GM23248 (cell line): ENCODE results near the gene FBXW11. TPM values are rescaled to one million over a fixed set of nuclear protein-coding genes. Genes with fewer than 3 reads are reported as not detected.
A peak's percentile ranks its signal among the peaks of the same experiment; 100 is the strongest.

Experiments
- DNase-seq: peaks from one replicate; pipeline ENCODE4 v3.0.0-alpha.2; 2015
- H2AFZ ChIP-seq: fragments of 200-600 bp; sonication (generic); 2 replicates; pipeline ENCODE4 v1.6.1; 2016; ENCODE audit warnings: antibody characterized with exemption
- H3F3A ChIP-seq: fragments of 200-600 bp; sonication (generic); 2 replicates; pipeline ENCODE4 v1.6.1; 2016; ENCODE audit warnings: mild to moderate bottlenecking, antibody characterized with exemption, mixed run types; ENCODE audit not compliant: insufficient read depth
- H3K27ac ChIP-seq: fragments of 200-600 bp; sonication (generic); 2 replicates; pipeline ENCODE4 v1.5.1; 2016; ENCODE audit warnings: mild to moderate bottlenecking
- H3K27me3 ChIP-seq: fragments of 200-600 bp; sonication (generic); replicated peaks from 2 replicates; pipeline ENCODE4 v1.6.1; 2016; ENCODE audit warnings: mild to moderate bottlenecking; ENCODE audit not compliant: insufficient read depth
- H3K36me3 ChIP-seq: fragments of 200-600 bp; sonication (generic); 2 replicates; pipeline ENCODE4 v1.6.1; 2016; ENCODE audit warnings: low read depth, mild to moderate bottlenecking
- H3K4me1 ChIP-seq: fragments of 200-600 bp; sonication (generic); 2 replicates; pipeline ENCODE4 v1.6.1; 2016; ENCODE audit warnings: mild to moderate bottlenecking; ENCODE audit not compliant: insufficient read depth
- H3K4me2 ChIP-seq: fragments of 200-600 bp; sonication (generic); one replicate; pipeline ENCODE4 v1.6.1; 2016; ENCODE audit warnings: mild to moderate bottlenecking; ENCODE audit not compliant: unreplicated experiment
- H3K4me3 ChIP-seq: fragments of 200-600 bp; sonication (generic); 2 replicates; pipeline ENCODE4 v1.5.1; 2016; ENCODE audit warnings: mild to moderate bottlenecking
- H3K79me2 ChIP-seq: fragments of 200-600 bp; sonication (generic); 2 replicates; pipeline ENCODE4 v1.6.1; 2016; ENCODE audit warnings: mild to moderate bottlenecking; ENCODE audit not compliant: insufficient read depth
- H3K9ac ChIP-seq: fragments of 200-600 bp; sonication (generic); 2 replicates; pipeline ENCODE4 v1.6.1; 2016; ENCODE audit warnings: mild to moderate bottlenecking
- H3K9me2 ChIP-seq: fragments of 200-600 bp; sonication (generic); 2 replicates; pipeline ENCODE4 v1.6.1; 2016; ENCODE audit warnings: mixed run types, mild to moderate bottlenecking, moderate library complexity; ENCODE audit not compliant: insufficient read depth
- H3K9me3 ChIP-seq: fragments of 200-600 bp; sonication (generic); one replicate; pipeline ENCODE4 v1.6.1; 2017; ENCODE audit warnings: low read depth
- H4K20me1 ChIP-seq: fragments of 200-600 bp; sonication (generic); 2 replicates; pipeline ENCODE4 v1.6.0; 2016; ENCODE audit not compliant: insufficient read depth
- EZH2 ChIP-seq: fragments of 200-600 bp; sonication (generic); IDR thresholded peaks from 2 replicates; pipeline ENCODE4 v1.6.1; 2018; ENCODE audit warnings: antibody characterized with exemption, mild to moderate bottlenecking; ENCODE audit not compliant: insufficient read depth, poor library complexity, severe bottlenecking
- EZH2phosphoT487 ChIP-seq: fragments of 200-600 bp; sonication (generic); IDR thresholded peaks from 2 replicates; pipeline ENCODE4 v1.6.1; 2018; ENCODE audit warnings: antibody characterized with exemption, moderate library complexity, mild to moderate bottlenecking, low read depth; ENCODE audit not compliant: insufficient read depth
- WGBS, 2 experiments: methylation state at CpG; one replicate each; pipeline ENCODE4 v1.1.6; 2015 to 2017; ENCODE audit warnings: low lambda C conversion rate in 2 of 2, low coverage in 1 of 2; ENCODE audit errors: missing lambda C conversion rate in 2 of 2; 5-methylcytosine and 5-hydroxymethylcytosine counted together
- in situ Hi-C: fragments of 300-500 bp; cut with MboI; formaldehyde crosslinking; loops from 2 replicates; pipeline ENCODE4 v1.15.0; 2020
- polyA plus RNA-seq: library from polyadenylated mRNA; unstranded; fragments of >200 nt; fragmentation: Nextera tagmentation; extraction: Ambion mirVana; gene quantifications from 2 replicates; pipeline ENCODE4 v1.2.1, GENCODE V29; 2016
- total RNA-seq: library from RNA; depleted of rRNA; stranded (reverse); fragments of >200 nt; shearing (Covaris generic); gene quantifications from 2 replicates; pipeline ENCODE4 v1.2.3, GENCODE V29; 2014

FBXW11 gene
- total and polyA plus RNA-seq, 2 experiments from 2014 or later: 30.6 to 78.0 TPM

DNA sequence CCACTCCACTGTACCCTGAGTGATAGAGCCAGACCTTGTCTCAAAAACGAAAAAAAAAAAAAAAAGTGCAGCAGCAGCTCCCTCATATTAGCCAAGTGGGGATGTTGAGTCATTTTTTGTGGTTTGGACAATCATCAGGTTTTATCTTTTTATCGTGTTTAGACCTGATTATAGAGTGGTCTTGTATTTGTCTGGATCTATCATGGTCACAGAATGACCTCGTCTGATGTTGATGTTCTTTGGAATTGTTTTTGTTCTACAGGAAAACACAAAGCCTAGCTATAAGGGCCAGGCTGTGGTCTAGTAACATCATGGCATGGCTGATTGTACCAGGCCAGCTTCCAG is 1.6 kb upstream of the FBXW11 start:
- no peaks in the 10 kb centered on the region for H3K9me2 ChIP-seq
- H3K4me1 ChIP-seq: peaks cover 41% of the 10 kb centered on the region
- H3K27me3 ChIP-seq: no peaks in the 10 kb centered on the region
- WGBS, 2 experiments: 1 to 4% methylated on average over 3 of the region's 3 CpGs
- peak overlapping the region; percentile 39 for H3K27ac ChIP-seq
- no peaks in the 10 kb centered on the region for H3K9me3 ChIP-seq
- H3K79me2 ChIP-seq: peaks cover 38% of the 10 kb centered on the region
- peaks cover 13% of the 10 kb centered on the region; the same call in 1 of the 2 replicates for H4K20me1 ChIP-seq
- peak overlapping the region; percentile 98 for H3K4me2 ChIP-seq
- H3K4me3 ChIP-seq: no peak overlapping the region; the same call in 1 of the 2 replicates
- no peaks in the 10 kb centered on the region for H3K36me3 ChIP-seq
- H3F3A ChIP-seq: peaks cover 51% of the 10 kb centered on the region
- no peak overlapping the region for H3K9ac ChIP-seq
- no peak overlapping the region for H2AFZ ChIP-seq
- peak; percentile 70 for DNase-seq
- in situ Hi-C loops: no loop called here
- no peak for TF ChIP-seq EZH2phosphoT487

DNA sequence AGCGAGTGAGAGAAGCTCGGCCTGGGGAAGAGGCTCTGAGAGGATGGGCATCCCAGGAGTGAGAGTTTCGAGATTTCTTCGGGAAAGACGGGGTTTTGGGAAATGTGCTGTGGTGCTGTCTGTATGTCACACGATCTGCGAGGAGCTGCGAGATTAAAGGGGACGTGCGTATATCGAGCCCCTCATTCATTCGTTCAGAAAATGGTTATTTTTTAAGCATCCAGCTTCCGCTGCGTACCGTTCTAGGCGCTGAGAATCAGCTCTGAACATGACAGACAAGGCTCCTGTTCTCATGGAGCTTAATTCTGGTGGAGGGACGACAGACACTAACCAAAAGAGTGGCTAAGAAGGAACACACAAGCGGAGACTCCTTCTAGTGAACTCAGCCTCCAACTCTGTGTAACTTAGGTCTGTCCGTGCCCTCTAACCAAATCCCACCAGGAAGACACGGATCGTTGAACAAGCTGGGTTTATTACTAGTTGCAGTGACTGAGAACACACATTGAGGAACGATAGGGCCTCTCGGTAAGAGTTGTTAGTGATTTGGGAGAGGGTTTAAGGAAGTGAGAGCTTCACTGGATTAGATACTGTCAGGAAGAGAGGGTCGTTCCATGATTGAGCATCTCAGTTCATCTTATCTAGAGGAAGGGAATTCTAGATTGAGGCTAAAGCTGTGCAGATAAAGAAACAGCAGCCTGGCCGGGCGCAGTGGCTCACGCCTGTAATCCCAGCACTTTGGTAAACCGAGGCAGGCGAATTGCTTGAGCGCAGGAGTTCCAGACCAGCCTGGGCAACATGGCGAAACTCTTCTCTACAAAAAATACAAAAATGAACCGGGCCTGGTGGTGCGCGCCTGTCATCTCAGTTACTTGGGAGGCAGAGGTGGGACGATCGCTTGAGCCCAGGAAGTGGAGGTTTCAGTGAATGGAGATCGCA is 1.0 kb upstream of the FBXW11 start:
- Histone ChIP-seq H3K36me3 (no peaks in the 10 kb centered on the region), H3K9ac (peak overlapping the region; percentile 95), H3K4me2 (peak overlapping the region; percentile 98), H4K20me1 (peaks cover 18% of the 10 kb centered on the region; the same call in 1 of the 2 replicates), H3K79me2 (peaks cover 45% of the 10 kb centered on the region), H3K4me1 (peaks cover 46% of the 10 kb centered on the region), H2AFZ (peak overlapping the region; percentile 97), H3K27me3 (no peaks in the 10 kb centered on the region), H3K27ac (peak overlapping the region; percentile 94), H3K4me3 (peak overlapping the region; percentile 92), H3K9me3 (no peaks in the 10 kb centered on the region), H3F3A (peaks cover 51% of the 10 kb centered on the region), H3K9me2 (no peaks in the 10 kb centered on the region)
- in situ Hi-C loops: no loop called here
- whole genome bisulfite sequencing, 2 experiments: 27 to 29% methylated on average over 37 of the region's 37 CpGs
- no peak for TF ChIP-seq EZH2
- no peak for TF ChIP-seq EZH2phosphoT487
- DNase-seq: peak; percentile 64

DNA sequence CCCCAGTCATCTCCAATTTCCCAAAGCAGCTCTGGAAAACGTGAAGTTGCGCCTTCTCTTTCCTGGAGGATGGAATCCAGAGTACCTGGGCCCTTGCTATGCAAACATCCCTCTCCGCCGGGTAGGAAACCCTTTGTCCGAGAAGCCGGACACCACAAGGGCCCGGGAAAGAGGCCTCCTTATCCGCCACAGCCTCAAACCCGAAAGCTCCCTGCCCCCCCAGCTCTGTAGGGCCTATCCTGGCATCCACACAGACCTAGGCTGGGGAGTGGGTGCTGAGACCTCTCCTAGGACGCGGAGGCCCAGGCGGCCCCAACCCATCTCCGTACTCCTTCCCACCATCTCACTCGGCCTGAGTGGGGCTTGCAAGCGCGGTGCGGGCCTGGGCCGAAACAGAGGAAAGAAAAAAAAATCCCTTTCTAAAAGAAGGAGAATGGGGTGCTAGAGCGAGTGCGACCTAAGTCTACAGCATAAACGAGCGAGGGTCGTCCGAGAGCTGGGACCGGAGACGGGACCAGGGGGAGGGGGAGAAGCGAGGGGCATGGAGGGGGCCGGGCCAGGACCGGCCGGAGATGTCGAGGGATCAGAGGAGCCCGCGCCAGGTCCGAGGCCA is 624 bp downstream of the FBXW11 start:
- H2AFZ ChIP-seq: peak overlapping the region; percentile 97

DNA sequence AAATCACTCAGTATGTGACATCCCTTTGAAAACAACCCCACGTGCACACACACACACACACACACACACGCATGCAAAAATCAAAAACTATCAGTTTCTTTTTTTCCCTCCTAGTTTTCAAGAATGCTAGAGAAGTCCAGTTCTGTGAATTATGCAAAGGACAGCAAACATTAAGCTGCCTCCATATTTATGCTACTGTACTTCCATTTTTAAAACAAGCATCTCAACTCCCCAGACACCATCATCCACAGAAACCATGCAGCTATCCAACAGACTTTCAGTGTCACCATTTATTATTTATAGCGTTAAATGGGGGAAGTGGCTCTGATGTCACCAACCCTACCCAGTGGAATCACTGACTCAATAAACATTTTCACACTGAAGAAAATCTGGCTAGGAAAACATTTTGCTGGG is 1.6 kb downstream of the FBXW11 start:
- WGBS, 2 experiments: 26 to 29% methylated on average over 3 of the region's 3 CpGs
- Histone ChIP-seq H3K79me2 (peaks cover 71% of the 10 kb centered on the region), H3K27me3 (no peaks in the 10 kb centered on the region), H3K4me2 (peak overlapping the region; percentile 98), H3K9ac (peak overlapping the region; percentile 95), H3F3A (peaks cover 51% of the 10 kb centered on the region), H3K9me3 (no peaks in the 10 kb centered on the region), H3K4me1 (peaks cover 46% of the 10 kb centered on the region), H3K4me3 (peak overlapping the region; percentile 92), H2AFZ (peak overlapping the region; percentile 97), H3K36me3 (no peaks in the 10 kb centered on the region), H4K20me1 (peaks cover 34% of the 10 kb centered on the region), H3K9me2 (no peaks in the 10 kb centered on the region), H3K27ac (peak overlapping the region; percentile 94)
- in situ Hi-C loops: no loop called here
- TF ChIP-seq EZH2 (no peak), EZH2phosphoT487 (no peak)
- peak; percentile 64 for DNase-seq

More for the DNA sequence above, 624 bp downstream of the FBXW11 start:
- Histone ChIP-seq H3K9ac (peak overlapping the region; percentile 95), H3K36me3 (no peaks in the 10 kb centered on the region), H3K9me3 (no peaks in the 10 kb centered on the region), H3K4me1 (peaks cover 46% of the 10 kb centered on the region), H3K4me3 (peak overlapping the region; percentile 92), H3K27ac (peak overlapping the region; percentile 94), H4K20me1 (peaks cover 28% of the 10 kb centered on the region), H3K4me2 (peak overlapping the region; percentile 98), H3K27me3 (no peaks in the 10 kb centered on the region), H3K9me2 (no peaks in the 10 kb centered on the region), H3K79me2 (peaks cover 61% of the 10 kb centered on the region), H3F3A (peaks cover 51% of the 10 kb centered on the region)
- no peak for TF ChIP-seq EZH2phosphoT487
- TF ChIP-seq EZH2: no peak
- whole genome bisulfite sequencing, 2 experiments: 0 to 2% methylated on average over 23 to 34 of the region's 34 CpGs
- in situ Hi-C loops: no loop called here
- DNase-seq: peak; percentile 63
